MM.1S (cell line): ENCODE results near the gene MAN1C1.

Source experiments
- DNase-seq: peaks from one replicate; pipeline ENCODE4 v3.0.0-alpha.2; 2015
- H2AFZ ChIP-seq: fragments of 300-600 bp; sonication (generic); 2 replicates; pipeline ENCODE4 v1.6.0; 2016; ENCODE audit warnings: antibody characterized with exemption, low read length
- H3F3A ChIP-seq: fragments of 300-600 bp; sonication (generic); 2 replicates; pipeline ENCODE4 v1.6.1; 2016; ENCODE audit warnings: mild to moderate bottlenecking, antibody characterized with exemption, low read length, moderate library complexity, mixed read lengths; ENCODE audit not compliant: insufficient read depth
- H3K27ac ChIP-seq: fragments of 300-600 bp; sonication (generic); 2 replicates; pipeline ENCODE4 v1.5.1; 2016; ENCODE audit warnings: mild to moderate bottlenecking, low read length
- H3K27me3 ChIP-seq: fragments of 300-600 bp; sonication (generic); replicated peaks from 2 replicates; pipeline ENCODE4 v1.6.0; 2016; ENCODE audit warnings: low read length; ENCODE audit not compliant: insufficient read depth
- H3K36me3 ChIP-seq: fragments of 300-600 bp; sonication (generic); replicated peaks from 2 replicates; pipeline ENCODE4 v1.6.1; 2016; ENCODE audit warnings: mild to moderate bottlenecking, low read length, mixed read lengths; ENCODE audit not compliant: insufficient read depth
- H3K4me1 ChIP-seq: fragments of 300-600 bp; sonication (generic); 2 replicates; pipeline ENCODE4 v1.6.1; 2016; ENCODE audit warnings: low read length, mixed read lengths
- H3K4me2 ChIP-seq: fragments of 300-600 bp; sonication (generic); 2 replicates; pipeline ENCODE4 v1.6.0; 2016; ENCODE audit warnings: low read depth, low read length
- H3K4me3 ChIP-seq: fragments of 300-600 bp; sonication (generic); 2 replicates; pipeline ENCODE4 v1.5.1; 2016; ENCODE audit warnings: low read length, mixed read lengths
- H3K79me2 ChIP-seq: fragments of 300-600 bp; sonication (generic); 2 replicates; pipeline ENCODE4 v1.6.1; 2016; ENCODE audit warnings: mixed run types, low read length, mixed read lengths
- H3K9ac ChIP-seq: fragments of 300-600 bp; sonication (generic); 2 replicates; pipeline ENCODE4 v1.6.1; 2016; ENCODE audit warnings: low read length, mixed read lengths
- H3K9me2 ChIP-seq: fragments of 300-600 bp; sonication (generic); replicated peaks from 2 replicates; pipeline ENCODE4 v1.6.1; 2016; ENCODE audit warnings: mild to moderate bottlenecking, low read length, mixed read lengths; ENCODE audit not compliant: insufficient read depth
- H3K9me3 ChIP-seq: fragments of 300-600 bp; sonication (generic); replicated peaks from 2 replicates; pipeline ENCODE4 v1.6.1; 2016; ENCODE audit warnings: mild to moderate bottlenecking, low read length, mixed read lengths; ENCODE audit not compliant: insufficient read depth
- H4K20me1 ChIP-seq: fragments of 300-600 bp; sonication (generic); 2 replicates; pipeline ENCODE4 v1.6.1; 2016; ENCODE audit warnings: mild to moderate bottlenecking, low read length, moderate library complexity, mixed read lengths; ENCODE audit not compliant: insufficient read depth
- CTCF ChIP-seq: fragments of 300-600 bp; sonication (generic); IDR thresholded peaks from 2 replicates; pipeline ENCODE4 v1.5.1; 2016; ENCODE audit warnings: antibody characterized with exemption, low read length, mixed read lengths
- EZH2 ChIP-seq: fragments of 300-600 bp; sonication (generic); optimal IDR thresholded peaks from 2 replicates; pipeline ENCODE3; 2017; ENCODE audit warnings: low read depth, mild to moderate bottlenecking, antibody characterized with exemption, low read length, mixed read lengths
- EZH2phosphoT487 ChIP-seq: fragments of 300-600 bp; sonication (generic); IDR thresholded peaks from 2 replicates; pipeline ENCODE4 v1.6.1; 2018; ENCODE audit warnings: antibody characterized with exemption, low read length

The MAN1C1 gene

GRCh38 chr1:25750923-25751605 lies 134.5 kb downstream of the MAN1C1 start:
- TF ChIP-seq EZH2phosphoT487 (no peak), EZH2 (no peak), CTCF (no peak)
- Histone ChIP-seq H3K9me2 (no peaks in the 10 kb centered on the region), H3K79me2 (no peaks in the 10 kb centered on the region), H2AFZ (no peak overlapping the region), H3K9me3 (no peaks in the 10 kb centered on the region), H3K4me1 (no peaks in the 10 kb centered on the region), H3F3A (no peaks in the 10 kb centered on the region), H3K4me2 (no peak overlapping the region), H3K36me3 (no peaks in the 10 kb centered on the region), H3K27ac (no peak overlapping the region), H4K20me1 (no peaks in the 10 kb centered on the region), H3K4me3 (no peak overlapping the region), H3K9ac (no peak overlapping the region), H3K27me3 (no peaks in the 10 kb centered on the region)
- no peak for DNase-seq

DNA sequence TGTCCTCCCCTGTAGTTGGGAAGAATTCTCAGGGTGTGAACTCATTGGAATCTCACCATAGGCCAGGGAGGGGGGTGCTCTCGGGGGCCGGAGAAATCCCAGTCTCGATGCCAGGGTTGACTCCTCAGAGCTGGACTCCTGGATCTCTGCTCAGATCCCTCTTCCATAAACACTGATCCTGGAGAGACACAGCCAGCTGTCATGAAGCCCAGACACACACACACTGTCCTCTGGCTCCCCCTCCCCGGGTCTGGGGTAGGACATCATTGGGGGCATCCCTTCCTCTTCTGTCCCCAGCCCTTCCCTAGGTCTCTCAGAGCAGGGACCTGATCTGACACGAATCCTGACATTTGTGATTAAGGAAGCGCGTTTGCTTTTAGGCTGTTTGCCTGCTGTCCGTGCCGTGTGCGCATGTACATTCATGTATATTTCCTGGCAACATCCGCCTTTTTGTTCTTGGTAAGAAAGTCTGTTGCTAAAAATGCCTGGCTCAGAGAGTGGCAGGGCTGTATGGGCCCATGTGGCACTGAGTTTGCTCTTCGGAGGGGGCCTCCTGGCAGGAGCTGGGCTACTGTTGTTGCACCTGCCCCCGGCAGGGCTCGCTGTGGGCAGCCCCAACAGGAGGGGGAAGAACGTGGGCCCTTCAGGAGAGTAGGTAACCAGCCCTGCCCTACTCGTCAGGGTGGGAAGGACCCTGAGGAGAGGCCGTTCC lies 138.0 kb downstream of the MAN1C1 start:
- Histone ChIP-seq H3K27ac (no peak overlapping the region), H3K9me3 (no peaks in the 10 kb centered on the region), H3K4me3 (no peak overlapping the region), H3K9ac (no peak overlapping the region), H3K79me2 (no peaks in the 10 kb centered on the region), H2AFZ (no peak overlapping the region), H3K36me3 (no peaks in the 10 kb centered on the region), H3K27me3 (no peaks in the 10 kb centered on the region), H4K20me1 (no peaks in the 10 kb centered on the region), H3K4me1 (no peaks in the 10 kb centered on the region), H3K9me2 (no peaks in the 10 kb centered on the region), H3K4me2 (no peak overlapping the region), H3F3A (no peaks in the 10 kb centered on the region)
- no peak for DNase-seq
- no peak for TF ChIP-seq EZH2
- no peak for TF ChIP-seq EZH2phosphoT487
- no peak for TF ChIP-seq CTCF

DNA sequence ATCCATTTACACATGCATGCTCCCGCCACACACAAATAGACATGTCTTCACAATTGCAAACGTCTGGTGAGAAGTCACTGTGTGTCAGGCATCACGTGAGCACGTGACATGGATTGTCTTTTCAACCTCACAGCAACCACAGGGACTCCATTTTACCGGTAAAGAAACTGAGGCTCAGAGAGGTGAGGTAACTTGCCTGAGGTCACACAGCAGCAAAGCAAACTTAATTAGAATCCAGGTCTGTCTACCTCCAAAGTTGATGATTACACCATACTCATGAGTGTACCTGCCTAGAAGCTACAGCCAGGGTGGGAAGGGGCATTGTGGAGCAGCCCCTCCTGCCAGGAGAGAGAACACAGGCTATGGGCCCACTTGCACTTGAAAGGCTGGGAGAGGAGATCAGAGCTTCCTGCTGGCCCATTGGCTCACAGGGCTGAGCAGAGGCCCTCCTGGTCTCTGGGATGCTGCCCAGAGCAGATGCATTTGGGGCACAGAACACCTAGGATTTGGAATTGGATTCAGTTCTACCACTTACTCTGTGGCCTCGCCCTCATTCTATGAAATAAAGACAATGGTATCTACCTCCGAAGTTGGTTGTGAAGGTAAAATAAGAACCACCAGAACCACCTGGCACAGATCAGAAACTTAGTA lies 139.0 kb downstream of the MAN1C1 start:
- no peak overlapping the region for H3K9ac ChIP-seq
- no peaks in the 10 kb centered on the region for H3K4me1 ChIP-seq
- H3F3A ChIP-seq = no peaks in the 10 kb centered on the region
- no peak for TF ChIP-seq EZH2
- H3K36me3 ChIP-seq = no peaks in the 10 kb centered on the region
- H3K9me2 ChIP-seq = no peaks in the 10 kb centered on the region
- H3K4me3 ChIP-seq = no peak overlapping the region
- no peak overlapping the region for H2AFZ ChIP-seq
- no peaks in the 10 kb centered on the region for H3K9me3 ChIP-seq
- no peaks in the 10 kb centered on the region for H4K20me1 ChIP-seq
- no peaks in the 10 kb centered on the region for H3K27me3 ChIP-seq
- no peaks in the 10 kb centered on the region for H3K79me2 ChIP-seq
- H3K27ac ChIP-seq = no peak overlapping the region
- no peak overlapping the region for H3K4me2 ChIP-seq
- no peak for DNase-seq

DNA sequence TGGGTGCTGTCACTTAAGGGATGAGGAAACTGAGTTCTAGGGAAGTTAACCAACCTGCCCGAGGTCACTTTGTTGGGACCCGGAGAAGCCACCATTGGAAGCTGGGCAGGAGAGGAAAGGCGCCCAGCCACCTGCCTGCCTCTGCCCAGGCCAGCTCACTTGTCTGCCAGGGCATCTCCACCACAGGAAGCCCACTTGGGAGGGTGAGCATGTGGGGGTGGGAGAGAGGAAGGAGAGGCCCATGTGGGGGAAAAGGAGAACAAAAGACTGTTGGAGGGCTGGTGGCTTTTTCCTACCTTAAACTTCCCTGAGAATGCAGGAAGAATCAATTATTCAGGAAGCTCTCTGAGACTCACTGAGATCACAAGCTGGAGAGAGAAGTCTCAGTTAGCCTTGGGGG lies 139.6 kb downstream of the MAN1C1 start:
- Histone ChIP-seq H2AFZ (no peak overlapping the region), H3K79me2 (no peaks in the 10 kb centered on the region), H3K9me3 (no peaks in the 10 kb centered on the region), H3K4me3 (no peak overlapping the region), H4K20me1 (no peaks in the 10 kb centered on the region), H3K4me2 (no peak overlapping the region), H3K36me3 (no peaks in the 10 kb centered on the region), H3F3A (no peaks in the 10 kb centered on the region), H3K9me2 (no peaks in the 10 kb centered on the region), H3K27me3 (no peaks in the 10 kb centered on the region), H3K4me1 (no peaks in the 10 kb centered on the region), H3K27ac (no peak overlapping the region), H3K9ac (no peak overlapping the region)
- no peak for DNase-seq
- no peak for TF ChIP-seq CTCF
- TF ChIP-seq EZH2phosphoT487 = no peak
- no peak for TF ChIP-seq EZH2
